K562 (cell line): ENCODE measurements around the gene SYPL2. TPM values are rescaled to one million over a fixed set of nuclear protein-coding genes. Genes with fewer than 3 reads are reported as not detected.
A peak's percentile ranks its signal among the peaks of the same experiment; 100 is the strongest.

Source experiments
- ATF6 ChIP-seq: sonication (generic); formaldehyde crosslinking; IDR thresholded peaks from 2 replicates; pipeline ENCODE4 v1.4.0; 2020; ENCODE audit warnings: mild to moderate bottlenecking, missing genetic modification reagents
- CBX8 ChIP-seq: fragments of 200-600 bp; sonication (generic); IDR thresholded peaks from 2 replicates; pipeline ENCODE4 v1.6.1; 2012; ENCODE audit warnings: borderline replicate concordance, mixed run types, low read depth, mild to moderate bottlenecking, moderate library complexity, mixed read lengths, low read length, control low read depth, inconsistent platforms; ENCODE audit not compliant: poor library complexity, severe bottlenecking; ENCODE audit errors: extremely low read depth
- IRF1 ChIP-seq: sonication (generic); formaldehyde crosslinking; IDR thresholded peaks from 2 replicates; pipeline ENCODE4 v1.8.0; 2022; ENCODE audit warnings: missing genetic modification reagents, mild to moderate bottlenecking, borderline replicate concordance
- MAZ ChIP-seq, 2 experiments: fragments of 450-650 bp in 1 of 2; sonication (generic) in 1 of 2; formaldehyde crosslinking; IDR thresholded peaks in 1 of 2; conservative IDR thresholded peaks in 1 of 2; 2 replicates each; pipeline versions ENCODE4 v1.4.0 to v1.5.0; 2020; ENCODE audit warnings: mild to moderate bottlenecking in 1 of 2, missing genetic modification reagents in 1 of 2
- RERE ChIP-seq: sonication (generic); formaldehyde crosslinking; IDR thresholded peaks from 2 replicates; pipeline ENCODE4 v1.8.0; 2023; ENCODE audit warnings: missing genetic modification reagents, mild to moderate bottlenecking, borderline replicate concordance
- SAFB ChIP-seq: fragments of 200-400 bp; formaldehyde crosslinking; IDR thresholded peaks from 2 replicates; pipeline ENCODE4 v1.6.1; 2017; ENCODE audit warnings: low read depth, low read length, borderline replicate concordance
- TCF15 ChIP-seq: fragments of 250-450 bp; sonication (Bioruptor Pico); IDR thresholded peaks from 2 replicates; pipeline ENCODE4 v1.8.0; 2022; ENCODE audit warnings: moderate library complexity, mild to moderate bottlenecking, inconsistent platforms
- THRA ChIP-seq: fragments of 450-650 bp; IDR thresholded peaks from 2 replicates; pipeline ENCODE4 v1.6.1; 2017; ENCODE audit warnings: mild to moderate bottlenecking, moderate library complexity
- ZHX1 ChIP-seq: fragments of 150-350 bp; conservative IDR thresholded peaks from 2 replicates; pipeline ENCODE4 v1.6.1; 2014; ENCODE audit warnings: low read length
- ZNF184 ChIP-seq: sonication (generic); formaldehyde crosslinking; IDR thresholded peaks from 2 replicates; pipeline ENCODE4 v1.5.0; 2020; ENCODE audit warnings: missing genetic modification reagents
- ZNF764 ChIP-seq: fragments of 250-450 bp; sonication (Bioruptor Pico); IDR thresholded peaks from 2 replicates; pipeline ENCODE4 v1.4.0; 2020; ENCODE audit warnings: low read depth, mild to moderate bottlenecking, moderate library complexity
- polyA plus RNA-seq, 8 experiments: library from polyadenylated mRNA; depleted of rRNA in 4 of 8; stranded (reverse) in 5 of 8; unstranded in 3 of 8; fragments of >200 nt; fragmentation: Nextera tagmentation in 2 of 8; fragmentation: Illumina TruSeq in 1 of 8; extraction: Ambion mirVana in 2 of 8; extraction: Trizol in 1 of 8; gene quantifications; 2 replicates each; pipeline versions ENCODE4 v1.2.1 to v1.2.3, GENCODE V29; 2011 to 2014; ENCODE audit warnings: inconsistent platforms in 1 of 8, missing spikeins in 1 of 8
- total RNA-seq, 7 experiments: library from RNA; depleted of rRNA in 6 of 7; stranded (reverse); fragments of >200 nt in 6 of 7; fragmentation: Illumina TruSeq in 2 of 7; extraction: Trizol in 2 of 7; gene quantifications; 2 replicates each; pipeline versions ENCODE4 v1.2.1 to v1.2.3, GENCODE V29; 2011 to 2021; ENCODE audit warnings: low replicate concordance in 1 of 7

The SYPL2 gene
- total and polyA plus RNA-seq, 9 of the 15 experiments (the other 6 are each of a cell fraction or from before 2014, with no cell fraction given): 0.03 to 0.20 (median 0.07) TPM; not detected in 2

GRCh38 chr1:109490029-109490933, 23.9 kb downstream of the SYPL2 start (continued):
- TF ChIP-seq MAZ (CRISPR knock-in tag; conservative IDR thresholded peaks at IDR 0.05 in 1 of 2, IDR thresholded peaks at IDR 0.05 in 1 of 2) (peak in 1 of 2 experiments; percentile 67; a peak in 2 of 4 replicates), ZNF764 (CRISPR knock-in tag) (no peak), RERE (no peak), TCF15 (CRISPR knock-in tag) (no peak), SAFB (no peak), ZHX1 (no peak), ATF6 (no peak), CBX8 (no peak), IRF1 (CRISPR knock-in tag) (no peak), THRA (no peak), ZNF184 (CRISPR knock-in tag) (no peak)
